GM12864 (cell line): ENCODE data around the gene LMAN2L.
A peak's percentile ranks its signal among the peaks of the same experiment; 100 is the strongest.

Experiments
- DNase-seq: peaks from one replicate; pipeline ENCODE4 v3.0.0-alpha.2; 2011; ENCODE audit warnings: low read depth
- H3K4me3 ChIP-seq: 2 replicates; pipeline ENCODE4 v1.5.1; 2011; ENCODE audit warnings: mild to moderate bottlenecking, low read depth, low read length, control low read depth
- CTCF ChIP-seq: IDR thresholded peaks from 2 replicates; pipeline ENCODE4 v1.5.1; 2011; ENCODE audit warnings: low read depth, mild to moderate bottlenecking, moderate library complexity, low read length, control low read depth, inconsistent platforms; ENCODE audit errors: missing control alignments

The LMAN2L gene

GRCh38 chr2:96739633-96740428, at the start of gene LMAN2L:
LMAN2L (minus strand) TSS chr2:96740064; CDS start chr2:96740040, 24 bp downstream.
- H3K4me3 ChIP-seq = peak within 1 kb of the TSS; percentile 81
- peak; percentile 94 for DNase-seq
- no peak for TF ChIP-seq CTCF

DNA sequence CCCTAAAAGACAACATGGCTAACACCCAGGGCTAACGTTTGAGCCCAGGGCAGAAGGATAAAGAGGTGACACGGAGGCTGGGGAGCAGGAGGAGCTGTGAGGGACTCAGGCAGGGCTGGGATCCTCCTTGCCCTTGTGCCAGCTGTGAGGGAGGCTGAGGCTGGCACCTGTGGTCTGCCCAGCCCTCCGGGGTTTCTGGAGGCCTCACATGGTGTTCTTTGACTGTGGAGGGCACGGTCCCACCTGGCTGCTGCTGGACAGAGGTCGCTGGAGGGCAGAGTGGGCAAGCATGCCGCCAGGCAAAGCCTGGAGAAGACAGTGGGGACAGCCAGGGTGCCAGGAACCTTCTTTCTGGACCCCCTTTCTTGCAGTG, 49.4 kb upstream of the LMAN2L start:
- TF ChIP-seq CTCF = no peak
- no peak for DNase-seq
- no peak overlapping the region for H3K4me3 ChIP-seq

GRCh38 chr2:96788442-96789244, 48.8 kb upstream of the LMAN2L start:
- no peak overlapping the region for H3K4me3 ChIP-seq
- no peak for DNase-seq
- TF ChIP-seq CTCF = no peak

GRCh38 chr2:96787411-96787810, 47.5 kb upstream of the LMAN2L start:
- TF ChIP-seq CTCF = no peak
- no peak overlapping the region for H3K4me3 ChIP-seq
- DNase-seq = no peak

- DNase-seq = no peak
- H3K4me3 ChIP-seq = no peak overlapping the region
- TF ChIP-seq CTCF = no peak
Observed at GRCh38 chr2:96783388-96783787, 43.5 kb upstream of the LMAN2L start.

DNA sequence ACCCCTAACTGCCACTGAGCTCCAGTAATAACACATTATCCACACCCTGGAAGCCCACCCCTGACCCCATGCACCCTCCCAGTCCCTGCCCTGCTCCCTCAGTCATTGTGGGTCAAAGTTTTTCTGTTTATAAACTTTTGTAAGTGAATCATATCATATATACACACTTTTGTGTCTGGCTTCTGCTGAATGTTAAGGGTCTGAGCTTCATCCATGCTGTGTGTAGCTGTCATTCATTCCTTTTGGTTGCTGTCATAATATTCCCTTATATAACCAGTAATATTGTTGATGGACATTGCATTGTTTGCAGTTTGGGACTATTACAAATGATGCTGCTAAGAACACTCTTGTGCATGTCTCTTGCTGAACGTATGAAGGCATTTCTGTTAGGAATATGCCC, 35.3 kb upstream of the LMAN2L start:
- TF ChIP-seq CTCF = no peak
- no peak overlapping the region for H3K4me3 ChIP-seq
- no peak for DNase-seq
